Endometrium (tissue), 2 donors: ENCODE data around the gene BTBD17.
"Not testable (repeated sequence)": the region's sequence is repeated elsewhere in the genome, so short reads cannot be mapped to it uniquely, and the experiment has no call there.

ENCODE experiments used
- FAIRE-seq: peaks from 2 replicates; lab custom pipeline; 2012; peaks lifted over from hg19 to GRCh38; lab: Jason Lieb, UNC
- donor health status: control.
- donor health status: control.

BTBD17 gene, protein sequence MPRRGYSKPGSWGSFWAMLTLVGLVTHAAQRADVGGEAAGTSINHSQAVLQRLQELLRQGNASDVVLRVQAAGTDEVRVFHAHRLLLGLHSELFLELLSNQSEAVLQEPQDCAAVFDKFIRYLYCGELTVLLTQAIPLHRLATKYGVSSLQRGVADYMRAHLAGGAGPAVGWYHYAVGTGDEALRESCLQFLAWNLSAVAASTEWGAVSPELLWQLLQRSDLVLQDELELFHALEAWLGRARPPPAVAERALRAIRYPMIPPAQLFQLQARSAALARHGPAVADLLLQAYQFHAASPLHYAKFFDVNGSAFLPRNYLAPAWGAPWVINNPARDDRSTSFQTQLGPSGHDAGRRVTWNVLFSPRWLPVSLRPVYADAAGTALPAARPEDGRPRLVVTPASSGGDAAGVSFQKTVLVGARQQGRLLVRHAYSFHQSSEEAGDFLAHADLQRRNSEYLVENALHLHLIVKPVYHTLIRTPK

DNA sequence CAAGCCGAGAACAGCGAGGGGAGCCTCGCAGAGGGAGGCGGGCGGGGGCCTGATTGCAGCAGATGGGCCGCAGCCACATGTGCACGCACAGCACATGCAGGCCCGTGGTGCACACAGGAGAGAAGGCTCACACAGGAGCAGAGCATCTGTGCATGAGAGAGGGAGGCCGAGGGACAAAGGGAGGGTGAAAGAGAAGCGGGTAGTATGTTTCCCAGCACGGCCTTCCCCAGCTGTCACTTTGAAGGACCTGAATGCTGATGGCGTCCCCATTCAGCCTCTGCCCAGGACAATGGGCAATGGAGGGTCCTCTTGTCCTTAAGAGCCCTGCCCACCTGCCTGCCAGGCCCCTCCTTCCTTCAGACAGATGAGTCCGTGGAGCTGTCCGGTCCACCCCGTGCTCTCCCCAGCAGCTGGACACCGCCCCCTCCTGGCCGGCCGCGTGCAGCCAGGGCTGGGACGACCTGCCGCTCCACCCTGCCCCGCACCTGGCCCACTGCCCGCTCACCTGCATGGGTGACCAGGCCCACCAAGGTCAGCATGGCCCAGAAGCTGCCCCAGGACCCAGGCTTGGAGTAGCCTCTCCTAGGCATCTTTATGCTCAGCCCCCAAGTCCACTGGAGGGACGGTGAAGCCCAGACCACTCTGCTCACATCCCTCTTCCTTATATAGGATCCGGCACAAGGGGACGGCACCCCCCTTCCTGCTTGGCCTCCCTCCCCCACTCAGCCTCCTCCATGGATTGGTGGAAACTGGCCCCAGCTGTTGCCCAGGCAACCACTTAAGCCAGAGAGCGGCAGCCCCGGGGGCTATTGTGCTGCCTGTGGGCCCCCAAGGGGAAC is at the start of gene BTBD17:
BTBD17 (minus strand) TSS at position 639 of the 839 bp plus-strand sequence; CDS start at position 590, 49 bp downstream.
- FAIRE-seq: no peak

DNA sequence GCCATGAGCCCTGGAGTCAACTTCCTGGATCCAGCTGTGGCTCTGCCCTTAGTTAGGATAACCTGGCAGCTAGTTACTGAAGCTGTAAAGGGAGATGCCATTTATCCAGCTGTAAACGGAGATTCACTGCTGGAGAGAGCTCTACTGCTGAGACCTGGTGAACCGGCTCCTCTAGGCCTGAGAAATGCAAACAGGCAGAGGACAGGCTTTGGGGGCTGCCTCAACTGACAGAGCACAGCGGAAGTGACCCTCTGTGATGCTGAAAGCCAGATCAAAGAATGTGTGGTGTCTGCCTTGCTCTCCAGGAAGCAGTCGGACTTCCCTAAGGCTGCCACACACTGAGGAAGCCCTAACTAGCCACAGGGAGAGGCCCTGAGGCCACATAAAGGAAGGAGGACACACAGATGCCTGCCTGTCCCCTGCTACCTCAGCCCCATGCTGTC is 48.4 kb upstream of the BTBD17 start:
- FAIRE-seq: no peak

DNA sequence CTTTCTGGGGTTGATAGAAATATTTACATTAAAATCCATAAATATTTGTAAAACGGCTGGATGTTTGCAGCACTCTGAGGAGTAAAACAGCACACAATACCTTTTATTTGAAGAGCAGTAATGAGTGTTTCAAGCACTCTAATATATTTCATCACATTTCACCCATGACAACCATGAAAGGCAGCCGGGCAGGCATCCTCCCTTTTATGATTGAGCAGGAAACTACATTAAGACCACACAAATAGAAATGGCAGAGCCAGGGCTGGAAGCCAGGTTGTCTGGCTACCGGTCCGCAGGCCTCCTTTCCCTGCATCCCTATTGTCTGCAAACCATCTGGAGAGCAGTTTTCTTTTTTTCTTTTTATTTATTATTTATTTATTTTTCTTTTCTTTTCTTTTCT is 47.1 kb upstream of the BTBD17 start:
- no peak for FAIRE-seq

DNA sequence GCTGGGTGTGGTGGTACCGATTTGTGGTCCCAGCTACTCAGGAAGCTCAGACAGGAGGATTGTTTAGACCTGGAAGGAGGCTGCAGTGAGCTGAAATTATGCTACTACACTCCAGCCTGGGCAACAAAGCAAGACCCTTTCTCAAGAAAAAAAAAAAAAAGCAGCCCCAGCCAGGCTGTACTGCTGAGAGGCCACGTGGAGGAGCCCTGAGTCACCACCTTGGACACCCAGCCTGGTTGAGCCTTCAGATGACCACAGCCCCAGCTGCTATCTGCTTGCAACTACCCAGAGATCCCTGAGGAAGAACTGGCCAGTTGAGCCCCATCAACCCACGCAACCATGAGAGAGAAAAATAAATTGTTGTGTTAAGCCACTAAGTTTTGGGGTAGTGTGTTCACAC is 46.6 kb upstream of the BTBD17 start:
- no peak for FAIRE-seq

DNA sequence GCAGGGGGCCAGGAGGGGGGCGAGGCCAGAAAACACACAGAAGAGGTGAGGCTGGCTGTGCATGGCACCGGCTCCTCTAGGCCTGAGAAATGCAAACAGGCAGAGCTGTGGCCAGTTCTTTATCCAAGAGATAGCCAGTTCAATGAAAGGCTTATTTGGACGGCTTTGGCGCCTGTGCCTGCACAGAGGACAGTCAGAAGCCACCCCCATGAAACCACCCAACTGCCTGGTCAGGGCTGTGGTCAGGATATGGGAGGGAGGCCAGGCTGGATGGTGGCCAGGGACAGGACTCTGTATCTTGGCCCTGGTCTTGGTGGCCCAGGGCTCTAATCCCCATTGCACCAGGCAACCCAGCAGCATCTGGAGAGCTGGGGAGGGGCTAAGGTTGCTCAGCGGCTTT is 45.7 kb upstream of the BTBD17 start:
- FAIRE-seq: no peak

DNA sequence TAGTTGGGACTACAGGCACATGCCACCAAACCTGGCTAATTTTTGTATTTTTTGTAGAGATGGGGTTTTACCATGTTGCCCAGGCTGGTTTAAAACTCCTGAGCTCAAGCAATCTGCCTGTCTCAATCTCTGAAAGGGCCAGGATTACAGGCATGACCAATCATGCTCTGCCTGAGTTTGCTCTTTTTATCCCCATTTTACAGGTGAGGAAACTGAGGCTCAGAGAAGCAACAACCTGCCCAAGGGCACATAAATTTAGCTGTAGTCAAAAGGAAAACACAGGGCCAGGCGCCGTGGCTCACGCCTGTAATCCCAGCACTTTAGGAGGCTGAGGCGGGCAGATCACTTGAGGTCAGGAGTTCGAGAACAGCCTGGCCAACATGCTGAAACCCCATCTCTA is 43.6 kb upstream of the BTBD17 start:
- not testable (repeated sequence) for FAIRE-seq

DNA sequence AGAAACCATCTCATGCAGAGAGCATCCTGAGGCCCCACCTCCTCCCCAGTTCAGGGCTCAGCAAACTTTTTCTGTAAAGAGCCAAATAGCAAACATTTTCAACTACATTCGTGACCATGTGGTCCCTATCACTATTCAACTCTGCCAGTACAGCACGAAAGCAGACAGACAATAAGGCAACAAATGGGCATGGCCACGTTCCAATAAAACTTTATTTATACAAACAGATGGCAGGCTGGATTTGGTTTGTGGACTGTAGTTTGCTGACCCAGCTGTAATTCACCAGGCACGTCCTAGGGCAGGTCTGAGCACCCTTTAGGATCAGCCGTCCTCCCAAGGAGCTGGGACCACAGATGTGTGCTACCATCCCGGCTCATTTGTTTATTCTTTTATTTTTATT is 43.1 kb upstream of the BTBD17 start:
- no peak for FAIRE-seq

DNA sequence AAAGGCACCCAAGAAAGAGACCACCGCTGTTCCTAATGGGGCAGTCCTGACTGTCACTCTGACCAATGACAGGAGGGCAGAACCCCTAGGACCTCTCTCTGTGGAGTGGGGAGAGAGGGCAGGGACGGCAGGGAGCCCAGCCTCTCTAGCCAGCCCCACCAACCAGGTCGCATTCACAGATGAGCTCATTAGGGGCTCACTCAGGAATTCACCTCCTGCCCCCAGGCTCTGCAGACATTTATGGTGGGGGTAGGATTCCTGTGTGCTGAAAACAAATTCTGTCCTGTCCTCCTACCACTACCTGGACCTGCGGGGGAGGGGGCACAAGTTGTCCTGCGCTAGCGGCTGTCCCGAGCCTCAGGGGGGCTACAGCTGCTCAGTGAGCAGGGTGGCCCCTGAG is 42.5 kb upstream of the BTBD17 start:
- FAIRE-seq: no peak

DNA sequence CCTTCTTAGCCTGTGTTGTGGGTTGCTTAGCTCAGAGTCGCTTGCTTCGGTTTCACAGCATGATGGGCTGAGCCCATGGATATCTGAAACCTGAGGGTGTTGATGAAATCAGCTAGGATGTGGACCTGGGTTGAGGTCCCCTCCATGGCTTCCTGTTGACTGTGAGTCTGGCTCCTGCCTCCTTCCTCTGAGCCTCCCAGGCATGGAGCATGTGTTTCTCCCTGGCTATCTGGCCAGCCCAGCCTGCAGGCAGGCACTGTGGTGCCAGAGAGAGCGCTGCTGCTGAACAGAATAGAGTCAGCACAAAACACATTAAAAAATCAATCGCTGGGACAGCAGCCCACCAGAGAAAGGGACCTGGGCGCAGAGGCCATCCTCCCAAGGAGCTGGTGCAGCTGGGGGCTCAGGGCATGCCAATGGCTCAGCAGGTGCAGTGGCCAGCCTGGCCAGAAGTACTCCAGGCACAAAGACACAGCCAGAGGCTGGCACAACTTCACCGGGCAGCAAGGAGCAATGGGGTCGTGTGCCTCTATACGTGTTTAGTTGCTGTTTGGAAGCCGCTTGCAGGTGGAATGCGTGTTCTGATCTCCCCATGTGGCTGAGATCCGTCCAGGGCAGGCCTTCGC is 42.0 kb upstream of the BTBD17 start:
- no peak for FAIRE-seq

DNA sequence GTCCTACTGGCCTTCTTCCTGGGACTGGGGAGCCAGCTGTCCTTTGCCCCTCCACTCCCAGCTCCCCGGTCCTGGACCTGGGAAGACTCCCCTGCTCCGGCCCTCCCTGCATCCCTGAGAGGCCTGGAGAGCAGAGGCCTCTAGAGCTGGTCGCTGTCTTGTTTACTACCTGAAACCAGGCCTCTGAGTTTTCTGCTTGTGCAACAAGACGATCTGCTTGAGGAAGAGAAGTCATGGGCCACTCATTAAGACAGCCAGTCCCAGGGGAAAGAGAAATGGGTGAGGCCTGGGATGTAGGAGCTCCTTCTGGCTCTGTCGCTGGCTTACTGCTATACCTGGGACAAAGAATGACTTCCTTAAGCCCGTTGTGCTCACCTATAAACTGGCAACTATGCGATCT is 40.4 kb upstream of the BTBD17 start:
- FAIRE-seq: no peak

DNA sequence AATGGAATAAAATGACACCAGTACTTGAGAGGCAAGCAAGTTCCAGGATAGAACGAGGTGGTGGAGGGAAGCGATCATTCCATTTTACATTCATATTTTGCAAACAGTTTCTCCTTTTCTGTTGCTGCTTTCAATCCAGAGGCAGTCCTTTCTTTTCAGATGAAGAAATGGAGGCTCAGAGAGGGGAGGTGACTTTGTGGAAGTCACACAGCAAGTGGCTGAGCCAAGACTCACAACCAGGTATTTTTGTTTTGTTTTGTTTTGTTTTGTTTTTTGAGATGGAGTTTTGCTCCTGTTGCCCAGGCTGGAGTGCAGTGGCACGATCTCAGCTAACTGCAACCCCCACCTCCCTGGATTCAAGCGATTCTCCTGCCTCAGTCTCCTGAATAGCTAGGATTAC is 34.9 kb upstream of the BTBD17 start:
- FAIRE-seq: no peak

DNA sequence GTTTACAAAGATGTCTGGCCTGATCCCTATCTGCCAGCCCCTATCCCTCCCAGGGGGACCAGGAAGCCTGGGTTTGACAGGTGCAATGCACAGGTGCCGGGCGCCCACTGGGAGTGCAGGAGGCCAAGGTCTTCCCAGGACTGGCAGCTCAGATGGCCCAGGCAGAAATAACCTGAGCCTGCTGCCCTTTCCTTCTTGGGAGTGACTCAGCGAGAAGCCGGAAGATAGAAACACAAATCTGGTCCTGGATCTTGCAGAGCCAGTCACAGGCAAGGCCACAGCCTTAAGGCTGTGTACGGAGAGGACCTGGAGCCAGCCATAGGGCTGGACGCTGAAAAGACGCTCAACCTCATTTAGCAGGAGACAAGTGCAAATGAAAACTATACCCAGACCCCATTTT is 33.3 kb upstream of the BTBD17 start:
- FAIRE-seq: no peak

DNA sequence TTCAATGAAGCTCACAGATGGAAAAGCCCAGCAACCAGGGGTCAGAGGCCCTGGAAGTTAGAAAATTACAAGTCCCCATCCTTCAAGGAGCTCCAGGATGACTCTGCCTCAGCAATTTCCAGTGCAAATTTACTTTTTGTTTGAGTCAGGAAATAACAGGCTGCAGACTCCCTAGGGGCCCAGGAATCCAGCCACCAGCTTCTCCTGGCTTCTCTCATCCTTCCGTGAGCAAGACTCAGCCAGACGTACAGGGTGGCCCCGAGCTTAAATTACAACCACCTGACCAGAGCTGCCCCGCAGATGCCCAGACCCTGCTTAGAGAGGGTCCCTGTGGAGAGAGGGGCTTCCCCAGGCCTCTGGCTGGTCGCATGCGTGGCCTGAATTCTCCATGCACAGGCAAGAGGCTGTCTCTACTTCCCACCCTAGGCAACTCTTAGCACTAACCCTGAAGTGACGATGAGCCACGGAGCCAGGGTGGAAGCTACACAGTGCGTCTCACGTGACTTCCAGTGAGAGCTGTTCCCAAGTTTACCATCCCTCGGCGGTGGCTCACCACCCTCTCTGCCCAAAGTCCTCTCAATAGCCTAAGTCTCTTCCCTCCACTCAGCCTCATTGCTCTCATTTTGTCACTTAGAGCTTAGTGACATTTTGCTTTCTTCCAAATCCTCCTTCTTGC is 32.7 kb upstream of the BTBD17 start:
- no peak for FAIRE-seq

DNA sequence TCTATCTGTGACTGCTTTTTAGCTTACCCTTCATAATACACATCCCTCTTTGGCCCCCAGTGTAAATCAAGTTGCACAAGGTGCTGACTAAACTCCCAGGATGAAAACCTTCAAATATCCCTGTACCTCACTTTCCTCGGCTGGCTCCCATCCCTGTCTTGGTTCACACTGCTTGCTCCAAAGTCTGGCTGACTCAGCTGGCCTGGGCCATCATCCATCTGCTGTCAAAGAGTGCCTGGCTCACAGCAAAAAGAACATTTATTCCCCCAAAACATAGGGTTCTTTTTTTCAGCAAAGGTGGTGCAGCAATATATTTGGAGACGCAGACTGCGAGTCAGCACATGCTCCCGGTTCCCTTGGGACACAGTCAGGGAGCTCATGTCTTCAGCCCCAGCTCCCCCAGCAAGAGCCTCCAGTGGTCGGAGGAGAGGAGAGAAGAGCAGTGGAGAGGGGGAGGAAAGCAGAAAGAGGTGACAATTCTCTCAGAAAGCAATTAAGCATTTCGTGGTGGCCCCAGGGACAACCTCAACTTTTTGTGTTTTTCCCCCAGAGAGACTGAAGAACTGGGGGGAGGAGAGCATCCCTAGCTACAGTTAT is 31.8 kb upstream of the BTBD17 start:
- no peak for FAIRE-seq

DNA sequence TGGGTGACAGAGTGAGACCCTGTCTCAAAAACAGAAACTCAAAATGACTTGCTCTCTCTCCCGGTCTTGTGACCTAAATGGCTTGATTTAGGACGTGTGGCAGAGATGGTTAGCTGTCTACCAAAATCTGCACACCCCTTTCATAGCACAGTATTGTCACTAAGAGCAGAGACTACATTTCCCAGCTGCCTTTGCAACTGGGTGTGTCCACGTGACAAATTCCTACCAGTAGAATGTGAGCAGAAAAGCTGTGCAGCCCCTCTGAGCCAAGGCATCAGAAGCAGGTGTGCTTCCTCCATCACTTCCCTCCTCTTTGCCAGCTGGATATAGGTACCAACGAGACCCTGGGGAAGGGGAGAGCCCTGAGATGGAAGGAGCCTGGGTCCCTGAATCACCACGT is 31.2 kb upstream of the BTBD17 start:
- no peak for FAIRE-seq

DNA sequence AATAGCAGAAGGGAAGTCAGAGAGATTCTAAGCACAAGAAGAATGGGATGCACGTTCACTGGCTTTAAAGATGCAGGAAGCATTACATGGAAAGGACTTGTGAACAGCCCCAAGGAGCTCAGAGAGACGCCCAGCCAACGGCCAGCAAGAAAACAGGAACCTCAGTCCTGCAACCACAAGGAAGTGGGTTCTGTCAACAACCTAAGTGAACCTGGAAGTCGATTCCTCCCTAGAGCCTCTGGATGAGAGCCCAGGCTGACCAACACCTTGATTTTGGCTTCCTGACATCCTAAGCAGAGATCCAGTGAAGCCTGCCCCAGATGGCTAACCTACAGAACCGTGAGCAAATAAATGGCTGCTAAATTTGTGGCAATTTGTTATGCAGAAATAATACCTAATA is 30.1 kb upstream of the BTBD17 start:
- no peak for FAIRE-seq

DNA sequence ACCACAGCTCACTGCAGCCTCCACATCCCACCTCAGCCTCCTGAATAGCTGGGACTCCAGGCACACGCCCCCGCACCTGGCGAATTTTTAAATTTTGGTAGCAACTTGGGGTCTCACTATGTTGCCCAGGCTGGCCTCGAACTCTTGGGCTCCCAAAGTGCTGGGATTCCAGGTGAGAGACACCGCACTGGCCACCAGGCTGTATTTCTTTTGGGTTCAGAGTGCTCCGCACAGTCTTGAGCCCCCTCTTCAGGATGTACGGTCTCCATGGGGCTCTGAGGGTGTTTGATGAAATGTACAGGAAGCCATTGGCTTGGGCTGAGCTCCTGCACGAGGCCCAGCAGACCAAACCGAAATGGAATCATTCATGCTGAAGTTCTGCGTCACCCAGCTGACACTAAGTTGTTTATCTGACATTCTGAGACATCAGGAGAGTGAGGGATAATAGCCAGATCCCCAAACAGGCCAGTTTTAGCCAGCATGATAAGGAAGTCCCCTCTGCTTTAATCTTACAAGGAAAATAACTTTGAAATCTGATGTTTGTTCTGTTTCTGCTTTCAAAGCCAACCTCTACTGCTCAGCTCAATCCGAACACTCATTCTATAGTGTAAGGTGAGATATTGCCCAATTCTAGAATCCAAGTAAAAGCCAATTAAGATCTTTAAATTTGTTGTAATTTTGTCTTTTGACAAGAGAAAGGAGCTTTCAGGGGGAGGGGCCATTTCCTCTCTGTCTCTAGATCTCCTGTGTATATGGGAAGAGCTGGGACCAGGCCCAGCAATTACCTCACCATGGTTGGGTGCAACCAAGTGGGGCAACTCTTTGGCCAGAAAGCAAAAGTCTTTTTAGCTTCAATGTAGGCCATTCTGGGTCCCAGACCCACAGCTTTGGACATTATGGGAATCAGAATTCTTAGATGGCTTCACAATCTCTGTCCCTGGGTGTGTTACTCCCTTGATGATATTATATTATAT is 29.3 kb upstream of the BTBD17 start:
- no peak for FAIRE-seq

DNA sequence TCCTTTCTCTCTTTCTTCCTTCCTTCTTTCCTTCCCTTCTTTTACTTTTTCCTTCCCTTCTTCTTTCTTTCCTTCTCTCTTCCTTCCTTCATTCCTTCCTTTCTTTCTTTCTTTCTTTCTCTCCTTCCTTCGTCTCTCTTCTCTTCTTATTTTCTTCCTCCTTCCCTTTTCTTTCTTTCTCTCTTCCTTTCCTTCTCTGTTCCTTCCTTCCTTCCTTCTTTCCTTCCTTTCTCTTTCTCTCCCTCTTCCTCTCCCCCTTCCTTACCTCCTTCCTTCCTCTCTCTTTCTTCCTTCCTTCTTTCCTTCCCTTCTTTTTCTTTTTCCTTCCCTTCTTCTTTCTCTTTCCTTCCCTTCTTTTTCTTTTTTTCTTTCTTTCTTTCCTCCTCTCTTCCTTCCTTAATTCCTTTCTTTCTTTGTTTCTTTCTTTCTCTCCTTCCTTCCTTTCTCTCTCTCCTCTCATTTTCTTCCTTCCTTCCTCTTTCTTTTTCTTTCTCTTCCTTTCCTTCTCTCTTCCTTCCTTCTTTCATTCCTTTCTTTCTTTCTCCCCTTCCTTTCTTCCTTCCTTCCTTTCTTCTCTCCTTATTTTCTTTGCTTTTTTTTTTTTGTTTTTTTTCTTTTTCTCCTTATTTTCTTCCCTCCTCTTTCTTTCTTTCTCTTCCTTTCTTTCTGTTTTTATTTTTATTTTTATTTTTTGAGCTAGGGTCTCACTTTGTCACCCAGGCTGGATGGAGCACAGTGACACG is 28.4 kb upstream of the BTBD17 start:
- no peak for FAIRE-seq

DNA sequence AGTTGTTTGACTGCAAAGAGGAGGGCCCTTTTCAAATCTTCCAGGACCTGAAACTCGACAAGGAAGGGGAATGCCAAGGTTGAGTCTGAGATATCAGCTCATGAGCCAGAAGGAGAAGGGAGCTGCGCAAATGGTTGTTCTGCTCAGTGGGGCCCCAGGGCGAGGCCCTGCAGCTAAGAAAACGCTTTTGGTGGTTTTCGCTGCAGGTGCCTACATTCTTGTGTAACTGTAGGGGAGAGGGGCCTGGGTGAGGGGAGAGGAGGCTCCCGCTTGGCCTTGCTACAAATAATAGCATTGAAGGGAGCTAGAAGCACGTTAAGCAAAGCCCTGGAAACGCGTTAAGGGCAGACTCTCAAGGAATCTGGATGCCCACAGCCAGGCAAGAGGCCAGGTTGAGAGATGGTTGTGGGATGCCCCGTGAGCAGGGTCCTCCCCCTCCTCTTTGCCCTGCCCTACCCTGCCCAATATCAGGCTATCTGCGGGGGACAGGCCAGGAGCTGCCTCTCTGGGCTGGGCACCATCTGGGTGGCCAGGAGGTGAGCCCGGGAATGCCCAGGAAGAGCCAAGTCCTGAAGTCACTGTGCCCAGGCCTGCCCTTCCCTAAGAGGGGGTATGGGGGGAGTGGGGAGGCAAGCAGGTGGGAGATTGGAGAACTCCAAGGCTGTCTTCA is 27.6 kb upstream of the BTBD17 start:
- FAIRE-seq: no peak
